Right atrium auricular region (tissue), 2 donors: Measurements from ENCODE around the gene AFAP1. TPM values are rescaled to one million over a fixed set of nuclear protein-coding genes. Genes with fewer than 3 reads are reported as not detected.

Experiments
- DNase-seq: peaks from one replicate; pipeline ENCODE4 v3.0.0-alpha.2; 2019; ENCODE audit warnings: low spot score
- H3K27ac ChIP-seq, 2 donors: fragments of 200-600 bp; sonication (generic); 1 replicate in 1 of 2; 2 replicates in 1 of 2; pipeline ENCODE4 v1.5.1; 2016 to 2019
- H3K27me3 ChIP-seq, 2 donors: fragments of 200-600 bp; sonication (generic); one replicate each; pipeline versions ENCODE4 v1.5.1 to v1.6.0; 2017 to 2019
- H3K36me3 ChIP-seq: fragments of 200-600 bp; sonication (generic); one replicate; pipeline ENCODE4 v1.5.1; 2016
- H3K4me1 ChIP-seq, 2 donors: fragments of 200-600 bp; sonication (generic); one replicate each; pipeline versions ENCODE4 v1.5.1 to v1.6.0; 2017 to 2019
- H3K4me3 ChIP-seq, 2 donors: fragments of 200-600 bp; sonication (generic); 1 replicate in 1 of 2; 2 replicates in 1 of 2; pipeline ENCODE4 v1.5.1; 2017 to 2019; ENCODE audit warnings: mild to moderate bottlenecking in 1 of 2, moderate library complexity in 1 of 2
- H3K9me3 ChIP-seq, 2 donors: fragments of 200-600 bp; sonication (generic); one replicate each; pipeline ENCODE4 v1.5.1; 2019
- total RNA-seq, 2 donors: library from RNA; depleted of rRNA; stranded (reverse); fragments of >200 nt; gene quantifications; one replicate each; pipeline ENCODE4 v1.1.0, GENCODE V29; 2016
- TF ChIP-seq, protein P1 (sequence below), 2 donors: fragments of 200-600 bp; sonication (generic); IDR thresholded peaks; one replicate each; pipeline ENCODE4 v1.5.1; 2019; ENCODE audit warnings: antibody characterized with exemption in 2 of 2

The AFAP1 gene
- total RNA-seq, 2 donors from 2014 or later = 16.2 to 27.2 TPM

GRCh38 chr4:7737268-7737645 lies 202.4 kb downstream of the AFAP1 start:
- no peak for DNase-seq
- Histone ChIP-seq H3K27me3 (no peaks in the 10 kb centered on the region), H3K27ac (no peak overlapping the region), H3K4me1 (no peaks in the 10 kb centered on the region), H3K9me3 (no peaks in the 10 kb centered on the region), H3K36me3 (no peaks in the 10 kb centered on the region), H3K4me3 (no peak overlapping the region)
- TF ChIP-seq, protein P1, sequence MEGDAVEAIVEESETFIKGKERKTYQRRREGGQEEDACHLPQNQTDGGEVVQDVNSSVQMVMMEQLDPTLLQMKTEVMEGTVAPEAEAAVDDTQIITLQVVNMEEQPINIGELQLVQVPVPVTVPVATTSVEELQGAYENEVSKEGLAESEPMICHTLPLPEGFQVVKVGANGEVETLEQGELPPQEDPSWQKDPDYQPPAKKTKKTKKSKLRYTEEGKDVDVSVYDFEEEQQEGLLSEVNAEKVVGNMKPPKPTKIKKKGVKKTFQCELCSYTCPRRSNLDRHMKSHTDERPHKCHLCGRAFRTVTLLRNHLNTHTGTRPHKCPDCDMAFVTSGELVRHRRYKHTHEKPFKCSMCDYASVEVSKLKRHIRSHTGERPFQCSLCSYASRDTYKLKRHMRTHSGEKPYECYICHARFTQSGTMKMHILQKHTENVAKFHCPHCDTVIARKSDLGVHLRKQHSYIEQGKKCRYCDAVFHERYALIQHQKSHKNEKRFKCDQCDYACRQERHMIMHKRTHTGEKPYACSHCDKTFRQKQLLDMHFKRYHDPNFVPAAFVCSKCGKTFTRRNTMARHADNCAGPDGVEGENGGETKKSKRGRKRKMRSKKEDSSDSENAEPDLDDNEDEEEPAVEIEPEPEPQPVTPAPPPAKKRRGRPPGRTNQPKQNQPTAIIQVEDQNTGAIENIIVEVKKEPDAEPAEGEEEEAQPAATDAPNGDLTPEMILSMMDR (IDR thresholded peaks at IDR 0.05) = no peak

DNA sequence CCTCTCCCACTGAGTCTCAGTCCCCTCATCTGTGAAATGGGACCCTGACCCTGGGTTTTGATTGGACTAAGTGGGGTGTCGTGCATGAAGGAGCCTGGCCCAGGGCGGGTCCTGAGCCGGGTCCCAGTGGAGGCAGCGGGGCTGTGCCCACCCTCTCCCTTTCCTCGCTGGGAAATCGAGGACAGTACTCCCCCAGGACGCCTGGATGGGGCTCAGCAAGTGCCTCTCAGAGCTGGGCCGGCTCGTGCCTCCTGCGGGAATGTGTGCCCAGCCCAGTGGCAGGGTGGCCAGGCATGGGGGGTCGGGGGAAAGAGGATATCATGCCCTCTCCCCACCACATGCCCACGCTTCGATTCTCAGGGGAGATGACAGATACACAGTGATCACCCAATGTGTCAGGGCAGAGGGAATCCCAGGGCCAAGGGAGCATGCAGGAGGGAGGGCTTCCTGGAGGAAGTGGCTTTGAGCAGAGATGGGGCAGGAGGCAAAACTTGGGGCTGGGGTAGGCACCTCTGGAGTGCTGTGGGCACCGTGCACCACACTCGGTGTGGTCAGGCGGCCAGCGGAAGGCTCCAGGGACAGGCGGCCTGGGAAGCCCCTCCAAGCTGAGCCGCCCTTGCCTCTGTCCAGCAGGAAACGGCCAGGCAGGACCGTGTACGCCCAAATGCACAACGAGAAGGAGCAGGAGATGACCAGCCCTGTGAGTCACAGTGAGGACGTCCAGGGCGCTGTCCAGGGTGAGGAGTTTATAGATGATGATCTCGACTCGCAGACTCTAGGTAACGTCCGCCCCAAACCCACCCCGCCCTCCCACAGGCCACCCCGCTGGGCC lies 203.0 kb downstream of the AFAP1 start:
- Histone ChIP-seq H3K4me1 (no peaks in the 10 kb centered on the region), H3K9me3 (no peaks in the 10 kb centered on the region), H3K36me3 (no peaks in the 10 kb centered on the region), H3K27me3 (no peaks in the 10 kb centered on the region), H3K27ac (no peak overlapping the region), H3K4me3 (no peak overlapping the region)
- DNase-seq = no peak
- TF ChIP-seq, protein P1 (IDR thresholded peaks at IDR 0.05) = no peak

DNA sequence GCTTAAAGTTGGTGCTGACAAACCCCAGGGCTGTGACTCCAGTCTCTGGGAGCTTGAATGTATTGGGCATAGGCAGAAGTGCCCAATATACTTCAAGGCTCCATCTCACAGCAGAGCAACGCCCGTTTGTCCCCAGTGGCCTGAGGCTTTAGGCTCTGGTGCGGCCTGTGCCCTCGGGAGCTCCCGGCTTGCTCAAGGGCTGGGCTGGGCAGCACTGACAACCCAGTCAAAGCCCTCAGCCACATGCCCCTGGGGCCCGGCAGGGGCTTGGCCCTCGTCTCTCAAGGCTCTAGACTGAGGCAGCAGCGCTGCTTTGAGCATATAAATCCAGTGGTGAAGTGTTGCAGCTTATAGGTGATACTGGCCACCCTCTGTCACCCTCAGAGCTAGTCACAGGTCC lies 203.7 kb downstream of the AFAP1 start:
- TF ChIP-seq, protein P1 (IDR thresholded peaks at IDR 0.05) = no peak
- no peak for DNase-seq
- no peaks in the 10 kb centered on the region for H3K27me3 ChIP-seq
- H3K9me3 ChIP-seq = no peaks in the 10 kb centered on the region
- H3K36me3 ChIP-seq = no peaks in the 10 kb centered on the region
- no peaks in the 10 kb centered on the region for H3K4me1 ChIP-seq
- no peak overlapping the region for H3K27ac ChIP-seq
- no peak overlapping the region for H3K4me3 ChIP-seq

GRCh38 chr4:7735395-7735794 lies 204.3 kb downstream of the AFAP1 start:
- Histone ChIP-seq H3K9me3 (no peaks in the 10 kb centered on the region), H3K27ac (no peak overlapping the region), H3K36me3 (no peaks in the 10 kb centered on the region), H3K4me1 (no peaks in the 10 kb centered on the region), H3K27me3 (no peaks in the 10 kb centered on the region), H3K4me3 (no peak overlapping the region)
- DNase-seq = no peak
- TF ChIP-seq, protein P1 (IDR thresholded peaks at IDR 0.05) = no peak

- H3K9me3 ChIP-seq = no peaks in the 10 kb centered on the region
- no peak overlapping the region for H3K4me3 ChIP-seq
- no peaks in the 10 kb centered on the region for H3K4me1 ChIP-seq
- H3K27me3 ChIP-seq = no peaks in the 10 kb centered on the region
- TF ChIP-seq, protein P1 (IDR thresholded peaks at IDR 0.05) = no peak
- DNase-seq = no peak
- H3K36me3 ChIP-seq = no peaks in the 10 kb centered on the region
- H3K27ac ChIP-seq = no peak overlapping the region
Observed at GRCh38 chr4:7734651-7735260, 204.9 kb downstream of the AFAP1 start.
